ENCODE results near the gene SMIM28.

SMIM28 gene

GRCh38 chr6:138421089-138421488 is 43.4 kb downstream of the SMIM28 start:
- no peaks in the 10 kb centered on the region for H3K9me3 ChIP-seq (ENCODE audit: insufficient read depth, low read length)
- no peaks in the 10 kb centered on the region for H3K27me3 ChIP-seq (ENCODE audit: low read length)
- no peaks in the 10 kb centered on the region for H3F3A ChIP-seq (ENCODE audit: insufficient read depth)
- no peak overlapping the region for H3K4me2 ChIP-seq (ENCODE audit: low read depth, low read length, poor library complexity, severe bottlenecking)
- TF ChIP-seq EZH2phosphoT487 (conservative IDR thresholded peaks at IDR 0.05; ENCODE audit: low read length) = no peak
- TF ChIP-seq, protein P1, sequence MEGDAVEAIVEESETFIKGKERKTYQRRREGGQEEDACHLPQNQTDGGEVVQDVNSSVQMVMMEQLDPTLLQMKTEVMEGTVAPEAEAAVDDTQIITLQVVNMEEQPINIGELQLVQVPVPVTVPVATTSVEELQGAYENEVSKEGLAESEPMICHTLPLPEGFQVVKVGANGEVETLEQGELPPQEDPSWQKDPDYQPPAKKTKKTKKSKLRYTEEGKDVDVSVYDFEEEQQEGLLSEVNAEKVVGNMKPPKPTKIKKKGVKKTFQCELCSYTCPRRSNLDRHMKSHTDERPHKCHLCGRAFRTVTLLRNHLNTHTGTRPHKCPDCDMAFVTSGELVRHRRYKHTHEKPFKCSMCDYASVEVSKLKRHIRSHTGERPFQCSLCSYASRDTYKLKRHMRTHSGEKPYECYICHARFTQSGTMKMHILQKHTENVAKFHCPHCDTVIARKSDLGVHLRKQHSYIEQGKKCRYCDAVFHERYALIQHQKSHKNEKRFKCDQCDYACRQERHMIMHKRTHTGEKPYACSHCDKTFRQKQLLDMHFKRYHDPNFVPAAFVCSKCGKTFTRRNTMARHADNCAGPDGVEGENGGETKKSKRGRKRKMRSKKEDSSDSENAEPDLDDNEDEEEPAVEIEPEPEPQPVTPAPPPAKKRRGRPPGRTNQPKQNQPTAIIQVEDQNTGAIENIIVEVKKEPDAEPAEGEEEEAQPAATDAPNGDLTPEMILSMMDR (IDR thresholded peaks at IDR 0.05; ENCODE audit: insufficient read depth, low read length, poor library complexity, severe bottlenecking) = no peak
- H4K20me1 ChIP-seq (ENCODE audit: low read depth, low read length) = no peaks in the 10 kb centered on the region
- H3K4me3 ChIP-seq (ENCODE audit: insufficient read depth, low read length, poor library complexity, severe bottlenecking) = no peak overlapping the region
- H3K79me2 ChIP-seq (ENCODE audit: insufficient read depth, low read length) = no peaks in the 10 kb centered on the region
- no peak overlapping the region for H3K9ac ChIP-seq (ENCODE audit: low read length)
- H2AFZ ChIP-seq (ENCODE audit: low read depth, low read length, severe bottlenecking) = no peak overlapping the region
- no peaks in the 10 kb centered on the region for H3K9me2 ChIP-seq (replicated peaks; ENCODE audit: insufficient read depth, low read length)
- no peak overlapping the region for H3K27ac ChIP-seq (ENCODE audit: low read depth, low read length)
- no peaks in the 10 kb centered on the region for H3K36me3 ChIP-seq (ENCODE audit: low read length)

DNA sequence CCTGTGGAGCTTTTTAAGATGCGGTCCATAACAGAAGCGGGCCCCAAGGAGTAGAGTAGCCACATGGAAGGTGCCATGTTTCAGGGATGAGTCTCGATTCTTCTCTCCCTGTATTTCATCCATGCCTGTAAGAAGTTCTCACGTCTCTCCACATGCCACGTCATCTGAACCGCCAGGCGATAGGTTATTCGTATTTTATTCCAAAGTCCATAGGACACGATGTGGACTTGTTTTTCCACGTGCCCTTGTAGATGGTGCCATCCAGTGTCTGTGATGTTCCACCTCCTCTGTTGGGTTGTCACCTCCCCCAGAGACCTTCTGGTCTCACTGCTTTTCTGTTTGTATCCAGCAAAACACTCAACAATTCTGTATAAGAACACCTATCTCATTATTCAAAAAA is 43.9 kb downstream of the SMIM28 start:
- Histone ChIP-seq H3K9me2 (replicated peaks; ENCODE audit: insufficient read depth, low read length) (no peaks in the 10 kb centered on the region), H3F3A (ENCODE audit: insufficient read depth) (no peaks in the 10 kb centered on the region), H3K9me3 (ENCODE audit: insufficient read depth, low read length) (no peaks in the 10 kb centered on the region), H3K4me3 (ENCODE audit: insufficient read depth, low read length, poor library complexity, severe bottlenecking) (no peak overlapping the region), H3K27me3 (ENCODE audit: low read length) (no peaks in the 10 kb centered on the region), H4K20me1 (ENCODE audit: low read depth, low read length) (no peaks in the 10 kb centered on the region), H3K36me3 (ENCODE audit: low read length) (no peaks in the 10 kb centered on the region), H3K9ac (ENCODE audit: low read length) (no peak overlapping the region), H3K79me2 (ENCODE audit: insufficient read depth, low read length) (no peaks in the 10 kb centered on the region), H2AFZ (ENCODE audit: low read depth, low read length, severe bottlenecking) (no peak overlapping the region), H3K4me2 (ENCODE audit: low read depth, low read length, poor library complexity, severe bottlenecking) (no peak overlapping the region), H3K27ac (ENCODE audit: low read depth, low read length) (no peak overlapping the region)
- TF ChIP-seq, protein P1 (IDR thresholded peaks at IDR 0.05; ENCODE audit: insufficient read depth, low read length, poor library complexity, severe bottlenecking) = no peak

GRCh38 chr6:138422861-138423260 is 45.2 kb downstream of the SMIM28 start:
- H3K36me3 ChIP-seq (ENCODE audit: low read length) = no peaks in the 10 kb centered on the region
- no peaks in the 10 kb centered on the region for H4K20me1 ChIP-seq (ENCODE audit: low read depth, low read length)
- H2AFZ ChIP-seq (ENCODE audit: low read depth, low read length, severe bottlenecking) = no peak overlapping the region
- no peaks in the 10 kb centered on the region for H3F3A ChIP-seq (ENCODE audit: insufficient read depth)
- H3K4me2 ChIP-seq (ENCODE audit: low read depth, low read length, poor library complexity, severe bottlenecking) = no peak overlapping the region
- no peaks in the 10 kb centered on the region for H3K9me2 ChIP-seq (replicated peaks; ENCODE audit: insufficient read depth, low read length)
- H3K9me3 ChIP-seq (ENCODE audit: insufficient read depth, low read length) = no peaks in the 10 kb centered on the region
- no peak overlapping the region for H3K4me3 ChIP-seq (ENCODE audit: insufficient read depth, low read length, poor library complexity, severe bottlenecking)
- H3K27me3 ChIP-seq (ENCODE audit: low read length) = no peaks in the 10 kb centered on the region
- H3K27ac ChIP-seq (ENCODE audit: low read depth, low read length) = no peak overlapping the region
- no peak for TF ChIP-seq EZH2phosphoT487 (conservative IDR thresholded peaks at IDR 0.05; ENCODE audit: low read length)
- TF ChIP-seq, protein P1 (IDR thresholded peaks at IDR 0.05; ENCODE audit: insufficient read depth, low read length, poor library complexity, severe bottlenecking) = no peak
- no peak overlapping the region for H3K9ac ChIP-seq (ENCODE audit: low read length)
- H3K79me2 ChIP-seq (ENCODE audit: insufficient read depth, low read length) = no peaks in the 10 kb centered on the region

Measured in SU-DHL-6 (cell line).